DOHH2 (cell line): ENCODE data around the gene NR3C2.

Experiments
- EZH2phosphoT487 ChIP-seq: fragments of 200-600 bp; sonication (generic); IDR thresholded peaks from 2 replicates; pipeline ENCODE4 v1.6.1; 2017; ENCODE audit warnings: borderline replicate concordance, mild to moderate bottlenecking, antibody characterized with exemption, low read length, moderate library complexity, mixed read lengths
- TF ChIP-seq, protein P1 (sequence below): fragments of 200-600 bp; sonication (generic); IDR thresholded peaks from one replicate; pipeline ENCODE4 v1.5.1; 2014; ENCODE audit warnings: antibody characterized with exemption, mild to moderate bottlenecking, low read depth, low read length; ENCODE audit not compliant: poor library complexity, severe bottlenecking

DNA sequence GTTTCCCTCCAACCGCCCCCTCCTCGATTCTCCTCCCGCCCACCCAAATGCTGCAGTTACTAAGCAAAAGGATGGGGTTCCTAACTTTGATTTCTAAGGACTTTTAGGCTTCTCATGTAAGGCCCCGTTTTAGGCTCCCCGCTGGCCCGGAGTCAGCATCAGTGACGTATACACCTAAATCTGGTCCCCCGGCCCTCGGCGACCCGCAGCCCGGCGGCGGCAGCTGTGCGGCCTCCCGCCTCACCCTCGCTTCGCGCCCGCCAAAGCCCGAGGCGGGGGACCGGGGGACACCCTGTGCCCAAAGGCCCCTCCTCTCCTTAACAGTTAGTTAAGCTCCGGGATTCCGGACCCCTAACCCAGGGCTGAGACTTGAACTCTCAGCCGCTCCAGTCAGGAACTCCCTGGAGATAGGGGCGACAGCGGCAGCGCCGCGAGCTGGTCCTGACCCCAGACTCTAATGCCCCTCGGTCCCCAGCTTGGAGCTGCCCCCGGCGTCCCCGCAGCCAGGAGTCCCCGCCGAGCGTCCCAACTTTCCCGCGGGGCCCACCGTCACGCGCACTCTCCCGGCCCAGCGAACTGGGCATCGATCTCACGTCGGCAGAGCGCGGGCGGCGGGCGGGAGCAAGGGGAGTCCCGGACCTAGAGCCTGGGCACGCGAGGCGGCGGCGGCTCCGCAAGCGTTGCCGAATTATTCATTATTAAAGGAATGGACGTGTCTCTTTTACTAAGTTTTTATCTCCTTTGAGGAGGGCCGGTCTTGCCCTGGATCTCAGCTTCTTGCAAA lies 1.5 kb upstream of the NR3C2 start:
- TF ChIP-seq, protein P1, sequence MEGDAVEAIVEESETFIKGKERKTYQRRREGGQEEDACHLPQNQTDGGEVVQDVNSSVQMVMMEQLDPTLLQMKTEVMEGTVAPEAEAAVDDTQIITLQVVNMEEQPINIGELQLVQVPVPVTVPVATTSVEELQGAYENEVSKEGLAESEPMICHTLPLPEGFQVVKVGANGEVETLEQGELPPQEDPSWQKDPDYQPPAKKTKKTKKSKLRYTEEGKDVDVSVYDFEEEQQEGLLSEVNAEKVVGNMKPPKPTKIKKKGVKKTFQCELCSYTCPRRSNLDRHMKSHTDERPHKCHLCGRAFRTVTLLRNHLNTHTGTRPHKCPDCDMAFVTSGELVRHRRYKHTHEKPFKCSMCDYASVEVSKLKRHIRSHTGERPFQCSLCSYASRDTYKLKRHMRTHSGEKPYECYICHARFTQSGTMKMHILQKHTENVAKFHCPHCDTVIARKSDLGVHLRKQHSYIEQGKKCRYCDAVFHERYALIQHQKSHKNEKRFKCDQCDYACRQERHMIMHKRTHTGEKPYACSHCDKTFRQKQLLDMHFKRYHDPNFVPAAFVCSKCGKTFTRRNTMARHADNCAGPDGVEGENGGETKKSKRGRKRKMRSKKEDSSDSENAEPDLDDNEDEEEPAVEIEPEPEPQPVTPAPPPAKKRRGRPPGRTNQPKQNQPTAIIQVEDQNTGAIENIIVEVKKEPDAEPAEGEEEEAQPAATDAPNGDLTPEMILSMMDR = no peak
- TF ChIP-seq EZH2phosphoT487 = peak; percentile 85; the same call in 1 of the 2 replicates
